Activated B cell treated with CpG ODN at 0.5 μM for 24 hours (primary cell): ENCODE measurements around the gene GHRL. TPM values are rescaled to one million over a fixed set of nuclear protein-coding genes. Genes with fewer than 3 reads are reported as not detected.

Source experiments
- ATAC-seq: fragments of 200-7000 bp; cut with Tn5 transposase; one replicate; pipeline ENCODE4 v1.10.0; 2021; ENCODE audit warnings: low read depth, mild to moderate bottlenecking, moderate library complexity
- CTCF ChIA-PET: fragments of 350-600 bp; sonication (Branson Sonifier 250); formaldehyde crosslinking; loops from one replicate; lab custom pipeline; 2021; ENCODE audit warnings: antibody characterized with exemption; lab: Charles Lee
- POLR2A ChIA-PET: fragments of 350-600 bp; sonication (Branson Sonifier 250); formaldehyde crosslinking; loops from one replicate; lab custom pipeline; 2021; ENCODE audit warnings: antibody characterized with exemption; lab: Charles Lee
- DNase-seq: peaks from one replicate; pipeline ENCODE4 v3.0.0; 2022
- H3K27ac Mint-ChIP-seq: one replicate; pipeline ENCODE4 v1.8.0; 2020; ENCODE audit warnings: mixed read lengths
- H3K27me3 Mint-ChIP-seq: one replicate; pipeline ENCODE4 v1.8.0; 2021; ENCODE audit warnings: mixed read lengths
- H3K36me3 Mint-ChIP-seq: one replicate; pipeline ENCODE4 v1.8.0; 2021; ENCODE audit warnings: low read depth, mixed read lengths
- H3K4me1 Mint-ChIP-seq: one replicate; pipeline ENCODE4 v1.8.0; 2021; ENCODE audit warnings: mixed read lengths
- H3K4me3 Mint-ChIP-seq: one replicate; pipeline ENCODE4 v1.8.0; 2020; ENCODE audit warnings: mild to moderate bottlenecking, mixed read lengths
- H3K9me3 Mint-ChIP-seq: one replicate; pipeline ENCODE4 v1.8.0; 2020; ENCODE audit warnings: mixed read lengths
- intact Hi-C: fragments of 100-400 bp; cut with micrococcal nuclease; formaldehyde crosslinking; loops from one replicate; pipeline ENCODE4 v1.15.1; 2024
- total RNA-seq: library from RNA; stranded (reverse); gene quantifications from 2 replicates; pipeline ENCODE4 v1.2.3, GENCODE V29; 2022
- TF ChIP-seq, protein P1 (sequence below): fragments of 200-600 bp; IDR thresholded peaks from one replicate; pipeline ENCODE4 v1.8.0; 2022; ENCODE audit warnings: antibody characterized with exemption, mild to moderate bottlenecking

GHRL gene
- total RNA-seq, 1 donor from 2014 or later = 2.8 TPM

DNA sequence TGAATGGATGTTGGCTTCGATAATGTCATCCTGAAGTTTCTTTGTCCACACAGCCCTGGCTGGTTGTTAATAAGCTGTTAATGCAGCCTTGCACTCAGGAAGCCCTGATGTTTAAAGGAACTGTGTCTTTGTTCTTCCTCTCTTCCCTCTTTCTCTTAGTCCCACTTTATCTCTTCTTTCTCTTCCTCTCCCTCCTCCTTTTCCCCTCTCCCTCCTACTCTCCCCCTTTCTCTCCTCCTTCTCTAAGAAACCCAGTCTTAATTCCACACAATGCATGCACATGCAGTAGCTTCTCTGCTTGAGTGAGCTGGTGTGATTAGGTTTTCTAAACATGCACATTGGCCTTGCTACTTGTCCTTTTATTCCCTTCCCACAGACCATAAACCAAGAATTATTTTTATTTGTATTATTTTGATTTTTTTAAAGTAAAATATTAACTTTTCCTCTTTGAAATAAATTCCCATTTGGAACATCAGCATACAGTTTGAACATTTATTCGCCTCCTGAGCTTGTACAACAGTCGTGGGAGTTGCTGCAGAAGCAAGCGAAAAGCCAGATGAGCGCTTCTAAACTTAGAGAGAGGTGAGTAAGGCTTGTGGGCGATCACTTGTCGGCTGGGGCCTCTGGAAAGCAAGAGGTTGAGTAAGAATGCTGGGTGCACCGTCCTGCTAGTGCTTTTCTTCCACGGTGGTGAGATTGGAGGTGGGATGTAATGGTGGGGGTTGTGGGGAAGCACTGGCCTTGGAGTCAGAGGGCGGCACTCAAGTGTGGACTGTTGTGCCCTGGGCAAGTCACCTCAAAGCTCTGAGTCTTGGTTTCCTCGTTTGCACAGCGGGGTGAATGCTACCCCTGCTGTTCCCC is 7.2 kb downstream of the GHRL start:
- no peaks in the 10 kb centered on the region for H3K9me3 Mint-ChIP-seq
- ChIA-PET POLR2A (interaction anchor here (0.5 kb wide), 1 partner anchor 31 kb away, joined by 5 read pairs; no protein-coding TSS in a partner anchor), CTCF (no interaction called here)
- no peak overlapping the region for H3K4me3 Mint-ChIP-seq
- DNase-seq (no peak), ATAC-seq (no peak)
- H3K36me3 Mint-ChIP-seq = peaks cover 62% of the 10 kb centered on the region
- peak overlapping the region; percentile 6 for H3K27ac Mint-ChIP-seq
- TF ChIP-seq, protein P1, sequence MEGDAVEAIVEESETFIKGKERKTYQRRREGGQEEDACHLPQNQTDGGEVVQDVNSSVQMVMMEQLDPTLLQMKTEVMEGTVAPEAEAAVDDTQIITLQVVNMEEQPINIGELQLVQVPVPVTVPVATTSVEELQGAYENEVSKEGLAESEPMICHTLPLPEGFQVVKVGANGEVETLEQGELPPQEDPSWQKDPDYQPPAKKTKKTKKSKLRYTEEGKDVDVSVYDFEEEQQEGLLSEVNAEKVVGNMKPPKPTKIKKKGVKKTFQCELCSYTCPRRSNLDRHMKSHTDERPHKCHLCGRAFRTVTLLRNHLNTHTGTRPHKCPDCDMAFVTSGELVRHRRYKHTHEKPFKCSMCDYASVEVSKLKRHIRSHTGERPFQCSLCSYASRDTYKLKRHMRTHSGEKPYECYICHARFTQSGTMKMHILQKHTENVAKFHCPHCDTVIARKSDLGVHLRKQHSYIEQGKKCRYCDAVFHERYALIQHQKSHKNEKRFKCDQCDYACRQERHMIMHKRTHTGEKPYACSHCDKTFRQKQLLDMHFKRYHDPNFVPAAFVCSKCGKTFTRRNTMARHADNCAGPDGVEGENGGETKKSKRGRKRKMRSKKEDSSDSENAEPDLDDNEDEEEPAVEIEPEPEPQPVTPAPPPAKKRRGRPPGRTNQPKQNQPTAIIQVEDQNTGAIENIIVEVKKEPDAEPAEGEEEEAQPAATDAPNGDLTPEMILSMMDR = no peak
- H3K27me3 Mint-ChIP-seq = no peaks in the 10 kb centered on the region
- H3K4me1 Mint-ChIP-seq = peaks cover 13% of the 10 kb centered on the region
- intact Hi-C loops = no loop called here

GRCh38 chr3:10284496-10284895 is 8.3 kb downstream of the GHRL start:
- Mint-ChIP-seq H3K27ac (no peak overlapping the region), H3K9me3 (no peaks in the 10 kb centered on the region), H3K36me3 (peaks cover 68% of the 10 kb centered on the region), H3K4me1 (peaks cover 13% of the 10 kb centered on the region), H3K27me3 (no peaks in the 10 kb centered on the region), H3K4me3 (no peak overlapping the region)
- ATAC-seq (no peak), DNase-seq (no peak)
- CTCF ChIA-PET = no interaction called here
- POLR2A ChIA-PET = no interaction called here
- TF ChIP-seq, protein P1 = no peak
- intact Hi-C loops = no loop called here

DNA sequence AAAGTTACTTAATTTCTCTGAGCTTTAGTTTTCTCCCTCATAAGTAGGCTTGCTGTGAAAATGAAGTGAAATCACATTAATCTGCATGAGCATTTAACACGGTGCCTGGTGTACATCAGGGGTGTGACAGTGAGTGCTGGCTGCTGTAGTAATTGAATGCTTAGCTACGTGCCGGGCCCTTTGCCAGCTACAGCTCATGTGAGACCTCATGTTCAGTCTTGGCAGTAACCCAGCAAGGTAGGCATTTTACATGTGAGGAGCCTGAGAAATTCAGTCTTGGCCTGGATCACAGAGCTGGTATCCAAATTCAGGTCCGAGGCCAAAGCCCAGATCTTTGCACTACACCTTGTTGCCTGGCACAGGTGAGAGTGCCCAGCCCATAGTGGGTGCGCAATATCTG is 9.1 kb downstream of the GHRL start:
- ChIA-PET POLR2A (interaction anchor here (0.6 to 1.0 kb wide), 2 partner anchors 362 to 877 kb away, joined by 3 read pairs; no protein-coding TSS in a partner anchor), CTCF (no interaction called here)
- no peaks in the 10 kb centered on the region for H3K27me3 Mint-ChIP-seq
- H3K36me3 Mint-ChIP-seq = peaks cover 71% of the 10 kb centered on the region
- no peak overlapping the region for H3K4me3 Mint-ChIP-seq
- TF ChIP-seq, protein P1 = no peak
- intact Hi-C loops = no loop called here
- DNase-seq (no peak), ATAC-seq (no peak)
- H3K4me1 Mint-ChIP-seq = peaks cover 13% of the 10 kb centered on the region
- no peak overlapping the region for H3K27ac Mint-ChIP-seq
- no peaks in the 10 kb centered on the region for H3K9me3 Mint-ChIP-seq

GRCh38 chr3:10281951-10282350 is 10.8 kb downstream of the GHRL start:
- H3K27ac Mint-ChIP-seq = peak overlapping the region; percentile 8

GRCh38 chr3:10280571-10280970 is 12.2 kb downstream of the GHRL start:
- Mint-ChIP-seq H3K4me3 (no peak overlapping the region), H3K9me3 (no peaks in the 10 kb centered on the region), H3K27ac (no peak overlapping the region), H3K27me3 (no peaks in the 10 kb centered on the region), H3K4me1 (peaks cover 15% of the 10 kb centered on the region), H3K36me3 (peaks cover 73% of the 10 kb centered on the region)
- POLR2A ChIA-PET = interaction anchor here (1.3 kb wide), 1 partner anchor 11 kb away, joined by 6 read pairs; no protein-coding TSS in a partner anchor
- intact Hi-C loops = no loop called here
- no peak for DNase-seq
- CTCF ChIA-PET = no interaction called here
- TF ChIP-seq, protein P1 = no peak
- no peak for ATAC-seq

More at GRCh38 chr3:10281951-10282350, 10.8 kb downstream of the GHRL start:
- Mint-ChIP-seq H3K4me3 (no peak overlapping the region), H3K36me3 (peaks cover 74% of the 10 kb centered on the region), H3K9me3 (no peaks in the 10 kb centered on the region), H3K27me3 (no peaks in the 10 kb centered on the region), H3K4me1 (peaks cover 13% of the 10 kb centered on the region)
- DNase-seq (no peak), ATAC-seq (no peak)
- intact Hi-C loops = no loop called here
- ChIA-PET POLR2A (no interaction called here), CTCF (no interaction called here)
- TF ChIP-seq, protein P1 = no peak
